ENCODE data around the gene CDK17.
"Not testable (repeated sequence)": the region's sequence is repeated elsewhere in the genome, so short reads cannot be mapped to it uniquely, and the experiment has no call there.

Gene CDK17

DNA sequence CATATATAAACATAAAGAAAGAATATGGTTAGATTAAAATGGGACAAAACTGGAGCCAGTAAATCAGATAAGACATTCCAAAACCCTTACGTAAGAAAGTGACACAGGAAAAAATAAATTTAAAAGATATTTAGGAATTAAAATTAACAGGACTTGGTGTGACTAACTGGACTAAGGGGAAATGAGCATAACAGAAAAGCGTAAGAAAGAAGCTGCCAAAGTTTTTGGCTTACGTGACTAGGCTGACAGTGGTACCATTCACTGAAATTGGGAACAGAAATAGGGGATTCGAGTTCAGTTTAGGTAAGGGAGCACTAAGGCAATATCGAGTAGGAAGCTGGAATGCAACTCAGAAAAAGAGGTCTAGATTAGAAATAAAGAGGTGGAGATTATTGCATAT lies 7.8 kb downstream of the CDK17 start:
- H3K27me3 Mint-ChIP-seq (ENCODE audit: low read depth), result no peaks in the 10 kb centered on the region
- peaks cover 38% of the 10 kb centered on the region for H3K4me1 Mint-ChIP-seq (ENCODE audit: low read depth)
- H3K27ac Mint-ChIP-seq, result no peak overlapping the region
- peaks cover 11% of the 10 kb centered on the region for H3K36me3 Mint-ChIP-seq (ENCODE audit: low read depth)
- H3K9me3 Mint-ChIP-seq, result no peaks in the 10 kb centered on the region
- no peak overlapping the region for H3K4me3 Mint-ChIP-seq

DNA sequence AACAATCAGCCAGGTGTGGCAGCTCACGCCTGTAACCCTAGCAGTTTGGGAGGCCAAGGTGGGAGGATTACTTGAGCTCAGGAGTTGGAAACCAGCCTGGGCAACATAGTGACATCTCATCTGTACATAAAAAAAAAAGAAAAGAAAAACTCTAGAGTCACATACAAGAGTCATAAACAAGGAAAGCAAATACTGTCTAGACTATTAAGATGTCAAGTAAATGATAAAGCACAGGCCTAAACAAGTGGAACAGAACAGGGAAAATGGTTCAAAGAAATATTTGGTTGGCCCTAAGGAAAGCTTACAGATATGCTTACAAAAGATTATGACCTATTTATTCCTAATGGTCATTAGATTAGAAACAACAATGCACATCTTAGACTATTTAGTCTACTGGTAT lies 12.3 kb downstream of the CDK17 start:
- Mint-ChIP-seq H3K4me1 (ENCODE audit: low read depth) (peaks cover 40% of the 10 kb centered on the region), H3K4me3 (no peak overlapping the region), H3K9me3 (peaks cover 7% of the 10 kb centered on the region), H3K27ac (no peak overlapping the region), H3K27me3 (ENCODE audit: low read depth) (no peaks in the 10 kb centered on the region), H3K36me3 (ENCODE audit: low read depth) (peaks cover 26% of the 10 kb centered on the region)

DNA sequence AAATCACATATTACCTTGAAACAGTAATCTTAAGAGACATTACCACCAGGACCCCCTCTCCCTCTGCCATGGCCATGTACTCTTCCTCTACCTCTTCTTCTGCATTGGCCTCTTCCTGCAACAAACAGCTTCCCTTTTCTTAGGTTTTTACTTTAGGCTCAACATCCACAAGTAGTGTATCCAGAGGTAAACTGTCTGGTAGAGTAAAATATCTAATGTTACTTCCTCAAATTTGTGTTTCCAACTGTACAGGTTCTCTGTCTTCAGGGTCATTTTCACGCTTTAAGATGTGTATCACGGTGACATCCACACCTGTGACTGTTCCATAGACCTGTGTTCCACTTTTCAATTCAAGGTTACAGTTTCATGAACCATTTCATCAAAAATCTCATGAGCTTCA lies 13.4 kb downstream of the CDK17 start:
- Mint-ChIP-seq H3K4me1 (ENCODE audit: low read depth) (peaks cover 46% of the 10 kb centered on the region), H3K36me3 (ENCODE audit: low read depth) (peaks cover 35% of the 10 kb centered on the region), H3K27me3 (ENCODE audit: low read depth) (no peaks in the 10 kb centered on the region), H3K9me3 (peaks cover 15% of the 10 kb centered on the region), H3K4me3 (no peak overlapping the region), H3K27ac (no peak overlapping the region)

DNA sequence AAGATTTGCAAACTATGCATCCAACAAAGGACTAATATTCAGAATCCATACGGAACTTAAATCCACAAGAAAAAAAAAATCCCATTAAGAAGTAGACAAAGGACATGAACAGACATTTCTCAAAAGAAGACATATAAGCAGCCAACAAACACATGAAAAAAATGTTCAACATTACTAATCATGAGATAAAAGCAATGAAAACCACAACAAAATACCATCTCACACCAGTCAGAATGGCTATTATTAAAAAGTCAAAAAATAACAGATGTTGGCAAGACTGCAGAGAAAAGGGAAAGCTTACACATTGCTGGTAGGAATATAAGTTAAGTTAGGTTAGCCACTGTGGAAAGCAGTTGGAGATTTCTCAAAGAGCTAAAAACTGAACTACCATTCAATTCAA lies 16.2 kb downstream of the CDK17 start:
- H3K4me3 Mint-ChIP-seq, result no peak overlapping the region
- peaks cover 39% of the 10 kb centered on the region for H3K36me3 Mint-ChIP-seq (ENCODE audit: low read depth)
- H3K27ac Mint-ChIP-seq, result no peak overlapping the region
- H3K27me3 Mint-ChIP-seq (ENCODE audit: low read depth), result no peaks in the 10 kb centered on the region
- peaks cover 50% of the 10 kb centered on the region for H3K4me1 Mint-ChIP-seq (ENCODE audit: low read depth)
- peaks cover 24% of the 10 kb centered on the region for H3K9me3 Mint-ChIP-seq

DNA sequence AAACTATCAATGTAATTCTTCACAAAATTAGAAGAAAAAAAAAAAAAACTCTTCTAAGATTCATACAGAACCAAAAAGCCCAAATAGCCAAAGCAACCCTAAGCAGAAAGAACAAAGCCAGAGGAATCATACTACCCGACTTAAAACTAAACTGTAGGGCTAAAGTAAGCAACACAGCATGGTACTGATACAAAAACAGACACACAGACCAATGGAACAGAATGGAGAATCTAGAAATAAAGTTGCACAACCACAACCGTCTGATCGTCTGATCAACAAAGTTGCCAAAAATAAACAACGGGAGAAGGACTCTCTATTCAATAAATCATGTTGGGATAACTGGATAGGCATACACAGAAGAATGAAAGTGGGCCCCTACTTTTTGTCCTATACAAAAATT lies 16.9 kb downstream of the CDK17 start:
- Mint-ChIP-seq H3K4me3 (no peak overlapping the region), H3K27ac (no peak overlapping the region), H3K9me3 (peaks cover 28% of the 10 kb centered on the region), H3K36me3 (ENCODE audit: low read depth) (peaks cover 41% of the 10 kb centered on the region), H3K4me1 (ENCODE audit: low read depth) (peaks cover 51% of the 10 kb centered on the region), H3K27me3 (ENCODE audit: low read depth) (no peaks in the 10 kb centered on the region)

DNA sequence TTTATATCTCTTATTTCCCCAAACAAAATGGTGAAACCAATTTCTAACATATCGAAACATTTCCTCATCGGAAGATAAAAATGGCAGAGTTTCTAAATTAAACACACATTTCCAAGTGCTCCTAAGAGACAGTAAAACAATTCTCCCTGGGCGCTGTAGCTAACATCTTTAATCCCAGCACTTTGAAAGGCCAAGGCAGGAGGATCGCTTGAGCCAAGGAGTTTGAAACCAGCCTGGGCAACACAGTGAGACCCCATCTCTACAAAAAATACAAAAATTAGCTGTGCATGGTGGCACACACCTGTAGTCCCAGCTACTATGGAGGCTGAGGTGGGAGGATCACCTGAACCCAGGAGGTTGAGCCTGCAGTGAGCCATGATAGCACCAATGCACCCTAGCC lies 20.5 kb downstream of the CDK17 start:
- H3K27ac Mint-ChIP-seq; H3K4me3 Mint-ChIP-seq; H3K27me3 Mint-ChIP-seq (ENCODE audit: low read depth): not testable (repeated sequence)
- H3K9me3 Mint-ChIP-seq, result peaks cover 32% of the 10 kb centered on the region
- peaks cover 67% of the 10 kb centered on the region for H3K4me1 Mint-ChIP-seq (ENCODE audit: low read depth)
- peaks cover 37% of the 10 kb centered on the region for H3K36me3 Mint-ChIP-seq (ENCODE audit: low read depth)

DNA sequence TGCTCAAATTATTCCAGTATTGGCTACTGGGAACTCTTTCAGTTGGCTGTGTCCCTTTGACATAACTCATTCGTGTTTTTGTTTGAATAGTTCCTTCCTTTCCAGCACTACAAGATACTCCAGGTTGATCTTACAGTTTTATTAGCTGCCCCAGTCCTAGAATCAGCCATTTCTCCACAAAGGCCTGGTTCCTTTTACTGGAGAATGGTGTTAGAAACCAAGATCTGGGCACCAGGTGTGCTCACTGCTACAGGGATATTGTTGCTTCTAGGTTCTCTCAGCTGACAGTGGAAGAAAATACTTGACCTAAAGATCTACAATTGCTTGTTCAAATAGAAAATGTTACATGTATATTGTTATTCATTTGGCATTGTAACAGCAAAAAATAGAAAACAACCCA lies 21.9 kb downstream of the CDK17 start:
- peaks cover 67% of the 10 kb centered on the region for H3K4me1 Mint-ChIP-seq (ENCODE audit: low read depth)
- H3K36me3 Mint-ChIP-seq (ENCODE audit: low read depth), result peaks cover 27% of the 10 kb centered on the region
- no peaks in the 10 kb centered on the region for H3K27me3 Mint-ChIP-seq (ENCODE audit: low read depth)
- H3K9me3 Mint-ChIP-seq, result peaks cover 26% of the 10 kb centered on the region
- peak overlapping the region; percentile 86 for H3K4me3 Mint-ChIP-seq
- H3K27ac Mint-ChIP-seq, result peak overlapping the region; percentile 96

DNA sequence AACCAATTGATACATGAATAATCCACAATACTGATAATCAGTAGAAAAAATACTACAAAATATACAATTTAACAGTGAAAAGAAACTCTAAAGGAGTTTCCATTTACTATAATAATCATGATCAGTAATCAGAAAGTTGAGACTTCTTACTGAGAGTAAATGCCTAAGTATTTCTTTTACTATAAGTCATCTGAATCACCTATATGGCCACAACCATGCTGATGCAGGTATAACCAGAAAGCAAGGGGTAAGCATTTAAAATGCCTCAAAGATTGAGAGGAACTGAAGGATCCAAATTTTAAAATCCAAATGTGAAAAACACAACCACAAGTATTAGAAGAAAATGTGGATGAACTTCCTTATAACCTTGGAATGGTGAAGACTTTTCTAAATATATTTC lies 23.4 kb downstream of the CDK17 start:
- Mint-ChIP-seq H3K36me3 (ENCODE audit: low read depth) (peaks cover 16% of the 10 kb centered on the region), H3K27me3 (ENCODE audit: low read depth) (no peaks in the 10 kb centered on the region), H3K4me3 (no peak overlapping the region), H3K9me3 (peaks cover 16% of the 10 kb centered on the region), H3K4me1 (ENCODE audit: low read depth) (peaks cover 63% of the 10 kb centered on the region), H3K27ac (peak overlapping the region; percentile 96)

DNA sequence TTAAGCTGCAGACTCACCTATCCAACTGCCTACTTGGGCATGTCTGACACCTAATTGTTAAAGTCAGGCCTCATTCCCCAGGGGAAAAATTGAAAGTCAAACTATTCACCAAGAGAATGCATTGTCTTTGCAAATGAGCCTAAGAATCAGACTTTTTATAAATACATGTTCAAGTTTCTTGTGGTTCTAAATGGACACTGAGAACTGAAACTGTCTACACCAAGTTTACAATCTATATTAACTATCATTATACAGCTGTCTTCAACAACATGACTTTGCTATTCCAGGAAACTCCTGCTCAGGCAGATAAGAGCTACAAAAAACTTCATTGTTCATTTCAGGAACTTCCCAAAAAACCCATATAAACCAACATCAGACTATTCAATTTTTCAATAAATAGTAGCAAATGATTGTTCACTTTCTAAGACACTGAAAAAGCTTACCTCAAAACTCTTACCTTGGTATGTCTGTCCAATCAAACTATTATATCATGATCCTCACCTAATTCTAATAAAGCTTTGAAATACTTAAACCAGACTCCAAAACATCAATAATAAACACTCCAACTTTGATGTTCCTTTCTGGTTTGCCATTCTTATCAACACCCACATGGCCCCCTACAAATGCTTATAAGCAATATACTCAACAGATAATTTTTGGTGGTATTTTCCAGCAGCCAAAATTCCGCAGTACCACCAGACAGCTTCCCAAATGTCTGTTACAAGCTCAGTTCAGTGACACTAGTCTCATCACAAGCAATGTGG lies 24.2 kb downstream of the CDK17 start:
- Mint-ChIP-seq H3K36me3 (ENCODE audit: low read depth) (peaks cover 16% of the 10 kb centered on the region), H3K27me3 (ENCODE audit: low read depth) (no peaks in the 10 kb centered on the region), H3K27ac (peak overlapping the region; percentile 64), H3K9me3 (peaks cover 14% of the 10 kb centered on the region), H3K4me1 (ENCODE audit: low read depth) (peaks cover 64% of the 10 kb centered on the region), H3K4me3 (peak overlapping the region; percentile 43)

DNA sequence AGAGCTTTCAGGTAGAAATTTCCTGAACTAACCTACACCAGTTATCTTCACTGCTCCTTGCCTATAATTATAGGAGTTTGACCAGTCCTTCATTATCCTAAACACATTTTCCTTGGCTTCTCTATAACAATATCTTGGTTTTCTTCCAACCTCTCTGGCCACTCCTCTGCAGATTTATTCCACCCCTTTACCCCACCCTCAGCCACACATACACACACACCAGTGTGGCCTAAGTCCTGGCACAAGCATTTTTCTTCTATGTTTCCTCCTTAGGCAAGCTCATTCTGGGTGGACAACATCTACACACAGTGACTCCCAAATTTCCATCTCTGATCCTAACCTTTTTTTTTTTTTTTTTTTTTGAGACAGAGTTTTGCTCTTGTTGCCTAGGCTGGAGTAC lies 25.1 kb downstream of the CDK17 start:
- Mint-ChIP-seq H3K4me3 (no peak overlapping the region), H3K4me1 (ENCODE audit: low read depth) (peaks cover 62% of the 10 kb centered on the region), H3K36me3 (ENCODE audit: low read depth) (peaks cover 11% of the 10 kb centered on the region), H3K27ac (no peak overlapping the region), H3K27me3 (ENCODE audit: low read depth) (no peaks in the 10 kb centered on the region), H3K9me3 (peaks cover 7% of the 10 kb centered on the region)

DNA sequence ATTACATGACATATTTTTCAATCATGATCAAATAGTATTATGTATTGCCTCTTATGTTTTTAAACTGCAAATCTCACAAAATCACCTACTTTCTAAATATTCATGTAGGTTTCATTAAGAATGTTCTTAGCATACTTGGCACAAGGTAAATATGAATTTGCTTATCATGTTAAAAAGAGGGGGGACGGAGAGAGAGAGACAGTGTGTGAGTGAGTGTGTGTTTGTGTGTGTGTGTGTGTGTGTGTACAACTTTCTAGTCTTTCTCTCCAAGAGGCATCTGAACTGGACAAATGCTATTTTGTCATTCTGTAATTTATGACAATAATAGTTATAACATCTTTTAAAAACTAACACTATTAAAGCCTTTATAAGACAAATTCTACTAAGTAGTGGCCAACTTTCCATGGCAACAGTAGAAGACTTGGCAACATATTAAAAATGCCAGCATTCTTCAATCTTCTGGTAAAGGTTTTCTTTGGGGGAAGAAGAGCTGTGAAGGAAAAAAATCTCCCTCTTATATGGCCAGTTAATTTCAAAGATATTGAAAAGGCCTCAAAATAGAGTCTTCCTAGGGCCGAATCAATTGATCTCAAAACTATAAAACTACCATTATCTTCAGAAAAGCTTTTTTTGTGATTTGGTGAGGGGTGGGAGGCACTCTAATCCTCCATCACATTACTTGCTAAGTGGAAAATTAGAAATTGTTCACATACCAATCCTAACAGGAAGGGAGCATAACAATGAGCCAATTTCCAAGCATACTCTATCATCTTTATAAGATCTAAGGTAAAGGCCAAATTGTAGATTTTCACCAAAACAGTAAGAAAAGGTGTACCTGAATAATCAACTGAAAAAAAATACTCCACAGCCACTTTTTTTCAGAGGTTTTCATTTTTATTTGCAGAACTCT lies 28.2 kb downstream of the CDK17 start:
- no peaks in the 10 kb centered on the region for H3K9me3 Mint-ChIP-seq
- H3K27me3 Mint-ChIP-seq (ENCODE audit: low read depth), result no peaks in the 10 kb centered on the region
- peaks cover 7% of the 10 kb centered on the region for H3K36me3 Mint-ChIP-seq (ENCODE audit: low read depth)
- H3K27ac Mint-ChIP-seq, result no peak overlapping the region
- H3K4me1 Mint-ChIP-seq (ENCODE audit: low read depth), result peaks cover 56% of the 10 kb centered on the region
- H3K4me3 Mint-ChIP-seq, result no peak overlapping the region

DNA sequence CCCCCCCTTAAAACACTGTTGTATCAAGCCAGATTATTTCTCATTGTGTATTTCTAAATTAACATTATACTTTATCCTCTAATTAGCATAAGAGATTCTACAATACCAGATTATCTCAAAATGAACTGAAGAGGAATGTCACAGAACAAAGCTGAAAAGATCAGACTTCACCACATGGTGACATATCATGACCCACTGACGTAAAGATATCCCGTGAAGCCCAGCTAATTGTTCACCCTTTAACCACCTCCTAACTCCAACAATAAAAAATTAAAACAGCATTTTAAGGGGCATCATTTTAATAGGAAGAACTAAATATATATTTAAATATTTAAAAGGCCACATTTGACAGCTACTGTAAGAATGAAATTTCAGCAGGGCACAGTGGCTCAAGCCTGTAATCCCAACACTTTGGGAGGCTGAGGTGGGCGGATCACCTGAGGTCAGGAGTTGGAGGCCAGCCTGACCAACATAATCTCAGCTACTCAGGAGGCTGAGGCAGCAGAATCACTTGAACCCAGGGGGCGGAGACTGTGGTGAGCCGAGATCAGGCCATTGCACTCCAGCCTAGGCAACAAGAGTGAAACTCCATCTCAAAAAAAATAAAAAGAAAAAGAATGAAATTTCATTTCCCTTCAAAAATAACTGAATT lies 29.0 kb downstream of the CDK17 start:
- H3K4me3 Mint-ChIP-seq, result no peak overlapping the region
- peaks cover 9% of the 10 kb centered on the region for H3K36me3 Mint-ChIP-seq (ENCODE audit: low read depth)
- H3K9me3 Mint-ChIP-seq, result no peaks in the 10 kb centered on the region
- H3K27ac Mint-ChIP-seq, result no peak overlapping the region
- no peaks in the 10 kb centered on the region for H3K27me3 Mint-ChIP-seq (ENCODE audit: low read depth)
- peaks cover 51% of the 10 kb centered on the region for H3K4me1 Mint-ChIP-seq (ENCODE audit: low read depth)

DNA sequence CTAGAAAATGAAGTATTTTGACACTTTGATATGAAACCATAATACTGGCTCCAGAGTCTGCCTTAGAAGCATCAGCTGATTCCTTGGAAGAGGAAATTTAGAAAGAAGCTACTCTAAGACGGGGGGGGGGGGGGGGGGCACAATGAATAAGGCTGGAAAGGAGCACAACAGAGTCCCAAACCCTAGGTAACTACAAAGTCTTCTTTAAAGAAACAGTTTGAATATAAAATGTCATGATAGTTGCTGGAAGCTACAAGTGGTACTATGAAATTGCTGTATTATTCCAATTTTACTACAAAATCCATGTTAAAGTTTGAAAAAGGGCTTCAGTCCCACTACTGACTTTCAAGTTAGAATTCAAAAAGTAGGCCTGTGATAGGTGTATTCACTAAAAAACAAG lies 31.6 kb downstream of the CDK17 start:
- peaks cover 9% of the 10 kb centered on the region for H3K36me3 Mint-ChIP-seq (ENCODE audit: low read depth)
- H3K4me1 Mint-ChIP-seq (ENCODE audit: low read depth), result peaks cover 31% of the 10 kb centered on the region
- H3K27ac Mint-ChIP-seq, result no peak overlapping the region
- H3K4me3 Mint-ChIP-seq, result no peak overlapping the region
- H3K9me3 Mint-ChIP-seq, result no peaks in the 10 kb centered on the region
- H3K27me3 Mint-ChIP-seq (ENCODE audit: low read depth), result no peaks in the 10 kb centered on the region

DNA sequence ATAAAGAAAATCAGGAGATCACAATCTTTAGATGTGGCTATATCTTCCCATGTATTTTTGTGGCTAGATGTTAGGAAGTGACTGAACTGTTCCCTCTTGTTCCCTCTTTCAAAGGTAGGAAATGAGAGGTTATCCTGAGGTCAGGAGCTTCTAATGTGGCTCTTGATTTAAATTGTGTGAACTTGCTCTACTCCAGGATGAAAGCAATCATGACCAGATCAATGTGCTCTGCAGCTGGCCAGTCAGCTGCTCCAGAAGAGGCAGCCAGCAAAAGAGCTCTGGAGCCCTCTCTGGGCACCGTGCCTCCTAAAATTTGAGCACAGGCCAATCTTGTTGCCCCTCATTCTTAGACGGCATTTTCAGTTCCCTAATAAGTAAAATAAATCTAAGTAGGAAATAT lies 32.0 kb downstream of the CDK17 start:
- Mint-ChIP-seq H3K4me3 (no peak overlapping the region), H3K9me3 (no peaks in the 10 kb centered on the region), H3K4me1 (ENCODE audit: low read depth) (peaks cover 29% of the 10 kb centered on the region), H3K27ac (no peak overlapping the region), H3K36me3 (ENCODE audit: low read depth) (peaks cover 9% of the 10 kb centered on the region), H3K27me3 (ENCODE audit: low read depth) (no peaks in the 10 kb centered on the region)

DNA sequence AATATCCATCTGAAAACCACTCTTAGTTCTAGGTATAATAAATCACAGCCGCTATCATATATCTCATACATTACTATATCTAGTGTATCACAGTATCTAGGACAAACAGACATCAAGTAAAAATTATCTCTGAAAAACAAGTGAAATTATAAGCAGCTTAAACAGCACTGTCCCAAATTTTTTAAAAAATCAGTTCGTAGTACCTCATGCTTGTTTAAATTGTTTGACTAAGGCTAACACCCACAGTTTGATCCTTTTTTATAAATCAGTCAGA lies 33.9 kb downstream of the CDK17 start:
- Mint-ChIP-seq H3K9me3 (no peaks in the 10 kb centered on the region), H3K27me3 (ENCODE audit: low read depth) (no peaks in the 10 kb centered on the region), H3K27ac (no peak overlapping the region), H3K4me3 (no peak overlapping the region), H3K4me1 (ENCODE audit: low read depth) (peaks cover 24% of the 10 kb centered on the region), H3K36me3 (ENCODE audit: low read depth) (peaks cover 9% of the 10 kb centered on the region)
